Stimulated activated CD8-positive, alpha-beta memory T cell treated with anti-CD3 and anti-CD28 coated beads, Interleukin-15, amount 100 ng/mL, for 24 hours (primary cell): ENCODE measurements around the gene PDGFB.

ENCODE experiments used
- DNase-seq: peaks from one replicate; pipeline ENCODE4 v3.0.0-alpha.2; 2020; ENCODE audit warnings: low read depth

The PDGFB gene

GRCh38 chr22:39276440-39277141 is 31.8 kb upstream of the PDGFB start:
- DNase-seq, result no peak

GRCh38 chr22:39275814-39276439 is 31.1 kb upstream of the PDGFB start:
- no peak for DNase-seq

GRCh38 chr22:39273950-39274887 is 29.4 kb upstream of the PDGFB start:
- DNase-seq, result no peak

GRCh38 chr22:39270792-39271191 is 26.0 kb upstream of the PDGFB start:
- no peak for DNase-seq

- DNase-seq, result no peak
These were observed 25.5 kb upstream of the PDGFB start for GRCh38 chr22:39270280-39270679.

GRCh38 chr22:39269095-39269790 is 24.5 kb upstream of the PDGFB start:
- DNase-seq, result no peak

GRCh38 chr22:39268645-39269044 is 23.9 kb upstream of the PDGFB start:
- DNase-seq, result no peak

- no peak for DNase-seq
These were observed 23.2 kb upstream of the PDGFB start for GRCh38 chr22:39267974-39268373.

- no peak for DNase-seq
These were observed 21.7 kb upstream of the PDGFB start for GRCh38 chr22:39266398-39267030.

GRCh38 chr22:39265143-39265886 is 20.5 kb upstream of the PDGFB start:
- no peak for DNase-seq

GRCh38 chr22:39264349-39265038 is 19.7 kb upstream of the PDGFB start:
- no peak for DNase-seq

GRCh38 chr22:39263626-39264348 is 19.0 kb upstream of the PDGFB start:
- DNase-seq, result no peak

- no peak for DNase-seq
These were observed 14.9 kb upstream of the PDGFB start for GRCh38 chr22:39259666-39260065.

- no peak for DNase-seq
These were observed 13.2 kb upstream of the PDGFB start for GRCh38 chr22:39257901-39258475.

- DNase-seq, result no peak
These were observed 12.2 kb upstream of the PDGFB start for GRCh38 chr22:39256979-39257378.

- DNase-seq, result no peak
These were observed 11.4 kb upstream of the PDGFB start for GRCh38 chr22:39256186-39256552.

- DNase-seq, result no peak
These were observed 10.8 kb upstream of the PDGFB start for GRCh38 chr22:39255449-39256185.

- no peak for DNase-seq
These were observed 10.1 kb upstream of the PDGFB start for GRCh38 chr22:39254789-39255298.
